Natural killer cell (primary cell): ENCODE data around the gene ZSCAN21. TPM values are rescaled to one million over a fixed set of nuclear protein-coding genes. Genes with fewer than 3 reads are reported as not detected.

Source experiments
- ATAC-seq, 3 donors: fragments of 150-1000 bp in 2 of 3; fragments of 200-7000 bp in 1 of 3; cut with Tn5 transposase; 1 replicate in 1 of 3; 2 replicates in 2 of 3; pipeline ENCODE4 v1.10.0; 2021; ENCODE audit warnings: mild to moderate bottlenecking in 2 of 3, moderate library complexity in 2 of 3
- DNase-seq, 2 donors: peaks; one replicate each; pipeline versions ENCODE4 v3.0.0 to v3.0.0-alpha.2; 2013 to 2021; ENCODE audit warnings: mixed read lengths in 1 of 2
- H3K27ac ChIP-seq: one replicate; pipeline ENCODE4 v1.5.1; 2013; ENCODE audit warnings: mild to moderate bottlenecking, low read length
- H3K27me3 ChIP-seq: one replicate; pipeline ENCODE4 v1.6.1; 2013; ENCODE audit warnings: low read length; ENCODE audit not compliant: control insufficient read depth, insufficient read depth
- H3K36me3 ChIP-seq: one replicate; pipeline ENCODE4 v1.6.1; 2013; ENCODE audit warnings: low read length; ENCODE audit not compliant: control insufficient read depth, insufficient read depth
- H3K4me1 ChIP-seq: one replicate; pipeline ENCODE4 v1.6.1; 2013; ENCODE audit warnings: low read length; ENCODE audit not compliant: control insufficient read depth, insufficient read depth
- H3K4me3 ChIP-seq: one replicate; pipeline ENCODE4 v1.5.1; 2013; ENCODE audit warnings: low read length
- H3K9me3 ChIP-seq: one replicate; pipeline ENCODE4 v1.6.1; 2013; ENCODE audit warnings: low read length; ENCODE audit not compliant: control insufficient read depth, insufficient read depth
- H3K27ac Mint-ChIP-seq, 2 donors: one replicate each; pipeline ENCODE4 v1.8.0; 2022; ENCODE audit warnings: mild to moderate bottlenecking in 2 of 2, mixed read lengths in 2 of 2, moderate library complexity in 1 of 2
- H3K27me3 Mint-ChIP-seq, 2 donors: one replicate each; pipeline ENCODE4 v1.8.0; 2022; ENCODE audit warnings: low read depth in 2 of 2, mixed read lengths in 2 of 2
- H3K36me3 Mint-ChIP-seq: one replicate; pipeline ENCODE4 v1.8.0; 2022; ENCODE audit warnings: mixed read lengths
- H3K4me1 Mint-ChIP-seq, 2 donors: one replicate each; pipeline ENCODE4 v1.8.0; 2022; ENCODE audit warnings: mixed read lengths in 2 of 2
- H3K4me3 Mint-ChIP-seq: one replicate; pipeline ENCODE4 v1.8.0; 2022; ENCODE audit warnings: mild to moderate bottlenecking, moderate library complexity, mixed read lengths
- H3K9me3 Mint-ChIP-seq, 2 donors: one replicate each; pipeline ENCODE4 v1.8.0; 2022; ENCODE audit warnings: mixed read lengths in 2 of 2
- CTCF ChIP-seq: fragments of 200-600 bp; IDR thresholded peaks from one replicate; pipeline ENCODE4 v1.8.0; 2022; ENCODE audit warnings: antibody characterized with exemption
- WGBS: methylation state at CpG from one replicate; pipeline ENCODE4 v1.1.7; 2013; ENCODE audit warnings: missing lambda C conversion rate; ENCODE audit not compliant: insufficient coverage; 5-methylcytosine and 5-hydroxymethylcytosine counted together
- intact Hi-C: fragments of 100-400 bp; cut with micrococcal nuclease; formaldehyde crosslinking; loops from one replicate; pipeline ENCODE4 v1.14.2; 2022
- total RNA-seq, 4 donors: library from RNA; stranded (reverse); fragments of 120-200 nt in 1 of 4; gene quantifications; one replicate each; pipeline versions ENCODE4 v1.2.3 to v1.2.4, GENCODE V29; 2013 to 2022

ZSCAN21 gene
- total RNA-seq, 3 donors from 2014 or later (not counting 1 experiment from before 2014, with no cell fraction given): 6.2 to 8.9 (median 7.2) TPM

- Mint-ChIP-seq H3K27ac (no peak overlapping the region), H3K9me3 (no peaks in the 10 kb centered on the region), H3K27me3 (no peaks in the 10 kb centered on the region), H3K4me1 (no peaks in the 10 kb centered on the region), H3K4me3 (no peak overlapping the region), H3K36me3 (no peaks in the 10 kb centered on the region)
- H3K4me3 ChIP-seq: no peak overlapping the region
- H3K9me3 ChIP-seq: no peaks in the 10 kb centered on the region
- H3K27me3 ChIP-seq: no peaks in the 10 kb centered on the region
- WGBS: 93% methylated on average over 12 of the region's 12 CpGs
- peaks cover 45% of the 10 kb centered on the region for H3K36me3 ChIP-seq
- intact Hi-C loops: loop anchor here (10.0 kb wide), 1 partner anchor 565 kb away; the partner anchor contains the start of gene GNB2
- no peak for DNase-seq
- ATAC-seq: no peak
- H3K27ac ChIP-seq: no peak overlapping the region
- H3K4me1 ChIP-seq: no peaks in the 10 kb centered on the region
- no peak for TF ChIP-seq CTCF
These were observed 60.1 kb downstream of the ZSCAN21 start for GRCh38 chr7:100109521-100110163.

- no peaks in the 10 kb centered on the region for H3K9me3 Mint-ChIP-seq
- no peaks in the 10 kb centered on the region for H3K4me1 ChIP-seq
- intact Hi-C loops: no loop called here
- no peak overlapping the region for H3K27ac ChIP-seq
- no peaks in the 10 kb centered on the region for H3K36me3 Mint-ChIP-seq
- peaks cover 43% of the 10 kb centered on the region for H3K36me3 ChIP-seq
- H3K4me3 Mint-ChIP-seq: no peak overlapping the region
- H3K27ac Mint-ChIP-seq: no peak overlapping the region
- H3K4me1 Mint-ChIP-seq: no peaks in the 10 kb centered on the region
- ATAC-seq: no peak
- no peaks in the 10 kb centered on the region for H3K9me3 ChIP-seq
- no peak for TF ChIP-seq CTCF
- H3K27me3 Mint-ChIP-seq: no peaks in the 10 kb centered on the region
- 97% methylated on average over 7 of the region's 7 CpGs for WGBS
- no peaks in the 10 kb centered on the region for H3K27me3 ChIP-seq
- no peak for DNase-seq
- H3K4me3 ChIP-seq: no peak overlapping the region
These were observed 61.6 kb downstream of the ZSCAN21 start for GRCh38 chr7:100111156-100111555.

- Histone ChIP-seq H3K4me1 (no peaks in the 10 kb centered on the region), H3K27me3 (no peaks in the 10 kb centered on the region), H3K9me3 (no peaks in the 10 kb centered on the region), H3K4me3 (no peak overlapping the region), H3K36me3 (peaks cover 37% of the 10 kb centered on the region), H3K27ac (no peak overlapping the region)
- Mint-ChIP-seq H3K27me3 (no peaks in the 10 kb centered on the region), H3K27ac (no peak overlapping the region), H3K9me3 (no peaks in the 10 kb centered on the region), H3K4me3 (no peak overlapping the region), H3K4me1 (no peaks in the 10 kb centered on the region), H3K36me3 (no peaks in the 10 kb centered on the region)
- 86% methylated on average over 13 of the region's 13 CpGs for WGBS
- intact Hi-C loops: no loop called here
- TF ChIP-seq CTCF: no peak
- ATAC-seq (no peak), DNase-seq (no peak)
These were observed 62.3 kb downstream of the ZSCAN21 start for GRCh38 chr7:100111914-100112313.

Other genes starting within 250 kb of the ZSCAN21 start
- not detected for gene CYP3A43, start 221.8 kb upstream of the ZSCAN21 start, total RNA-seq
- gene OR2AE1, start 172.7 kb upstream of the ZSCAN21 start, total RNA-seq: not detected
- 10 to 100 TPM; 16.8 to 28.1 (median 22.4) TPM for gene TRIM4, start 130.2 kb upstream of the ZSCAN21 start, total RNA-seq
- gene GJC3, start 120.2 kb upstream of the ZSCAN21 start, total RNA-seq: not detected
- not detected for gene AZGP1, start 73.7 kb upstream of the ZSCAN21 start, total RNA-seq
- 10 to 100 TPM; 57.6 to 62.5 (median 60.8) TPM for gene ZKSCAN1, start 34.2 kb upstream of the ZSCAN21 start, total RNA-seq
- 10 to 100 TPM; 37.8 to 51.6 (median 49.0) TPM for gene ZNF3, start 31.9 kb downstream of the ZSCAN21 start, total RNA-seq
- 10 to 100 TPM; 79.0 to 94.6 (median 84.4) TPM for gene COPS6, start 39.2 kb downstream of the ZSCAN21 start, total RNA-seq
- gene MCM7, start 51.6 kb downstream of the ZSCAN21 start, total RNA-seq: 100 to 1,000 TPM; 112 to 214 (median 137) TPM
- gene AP4M1, start 51.9 kb downstream of the ZSCAN21 start, total RNA-seq: 10 to 100 TPM in 2 of 3 donors, 1 to 10 TPM in 1; 8.4 to 12.8 (median 12.7) TPM
- gene TAF6, start 69.6 kb downstream of the ZSCAN21 start, total RNA-seq: 10 to 100 TPM; 42.2 to 56.8 (median 47.9) TPM
- gene CNPY4, start 69.9 kb downstream of the ZSCAN21 start, total RNA-seq: 10 to 100 TPM; 19.1 to 25.8 (median 23.9) TPM
- 1 to 10 TPM; 2.8 to 4.3 (median 4.1) TPM for gene MBLAC1, start 77.2 kb downstream of the ZSCAN21 start, total RNA-seq
- gene LAMTOR4, start 99.1 kb downstream of the ZSCAN21 start, total RNA-seq: 100 to 1,000 TPM; 148 to 161 (median 156) TPM
- 10 to 100 TPM; 55.1 to 59.2 (median 56.5) TPM for gene TRAPPC14, start 108.9 kb downstream of the ZSCAN21 start, total RNA-seq
- gene GAL3ST4, start 118.8 kb downstream of the ZSCAN21 start, total RNA-seq: under 1 TPM; 0.78 to 0.95 (median 0.78) TPM
- 1 to 10 TPM; 1.9 to 2.4 (median 2.3) TPM for gene GPC2, start 127.6 kb downstream of the ZSCAN21 start, total RNA-seq
- 1 to 10 TPM; 5.0 to 5.6 (median 5.5) TPM for gene STAG3, start 128.1 kb downstream of the ZSCAN21 start, total RNA-seq
- gene PVRIG, start 170.2 kb downstream of the ZSCAN21 start, total RNA-seq: 10 to 100 TPM; 45.6 to 84.1 (median 52.9) TPM